ENCODE data around the gene PRKCB.

GRCh38 chr16:24131294-24131693, 295.5 kb downstream of the PRKCB start:
- TF ChIP-seq, protein P1, sequence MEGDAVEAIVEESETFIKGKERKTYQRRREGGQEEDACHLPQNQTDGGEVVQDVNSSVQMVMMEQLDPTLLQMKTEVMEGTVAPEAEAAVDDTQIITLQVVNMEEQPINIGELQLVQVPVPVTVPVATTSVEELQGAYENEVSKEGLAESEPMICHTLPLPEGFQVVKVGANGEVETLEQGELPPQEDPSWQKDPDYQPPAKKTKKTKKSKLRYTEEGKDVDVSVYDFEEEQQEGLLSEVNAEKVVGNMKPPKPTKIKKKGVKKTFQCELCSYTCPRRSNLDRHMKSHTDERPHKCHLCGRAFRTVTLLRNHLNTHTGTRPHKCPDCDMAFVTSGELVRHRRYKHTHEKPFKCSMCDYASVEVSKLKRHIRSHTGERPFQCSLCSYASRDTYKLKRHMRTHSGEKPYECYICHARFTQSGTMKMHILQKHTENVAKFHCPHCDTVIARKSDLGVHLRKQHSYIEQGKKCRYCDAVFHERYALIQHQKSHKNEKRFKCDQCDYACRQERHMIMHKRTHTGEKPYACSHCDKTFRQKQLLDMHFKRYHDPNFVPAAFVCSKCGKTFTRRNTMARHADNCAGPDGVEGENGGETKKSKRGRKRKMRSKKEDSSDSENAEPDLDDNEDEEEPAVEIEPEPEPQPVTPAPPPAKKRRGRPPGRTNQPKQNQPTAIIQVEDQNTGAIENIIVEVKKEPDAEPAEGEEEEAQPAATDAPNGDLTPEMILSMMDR (IDR thresholded peaks at IDR 0.05; ENCODE audit: insufficient read depth, low read length): no peak
- TF ChIP-seq GABPA (IDR thresholded peaks at IDR 0.05; ENCODE audit: low read depth): no peak

Data from HL-60 (cell line).